Vagina (tissue), 2 donors: ENCODE results near the gene SERP2.

Experiments
- POLR2AphosphoS5 ChIP-seq, 2 donors: sonication (generic); formaldehyde crosslinking; IDR thresholded peaks; one replicate each; pipeline ENCODE4 v1.9.0; 2017; ENCODE audit warnings: antibody characterized with exemption in 2 of 2, mild to moderate bottlenecking in 2 of 2, low read depth in 1 of 2; ENCODE audit not compliant: insufficient read depth in 1 of 2
- TF ChIP-seq, protein P1 (sequence below), 3 experiments: fragments of 450-650 bp in 2 of 3; fragments of 200-600 bp in 1 of 3; sonication (generic) in 1 of 3; IDR thresholded peaks; one replicate each; pipeline ENCODE4 v1.5.1; 2017 to 2019; ENCODE audit warnings: antibody characterized with exemption in 3 of 3, mild to moderate bottlenecking in 2 of 3, moderate library complexity in 2 of 3

DNA sequence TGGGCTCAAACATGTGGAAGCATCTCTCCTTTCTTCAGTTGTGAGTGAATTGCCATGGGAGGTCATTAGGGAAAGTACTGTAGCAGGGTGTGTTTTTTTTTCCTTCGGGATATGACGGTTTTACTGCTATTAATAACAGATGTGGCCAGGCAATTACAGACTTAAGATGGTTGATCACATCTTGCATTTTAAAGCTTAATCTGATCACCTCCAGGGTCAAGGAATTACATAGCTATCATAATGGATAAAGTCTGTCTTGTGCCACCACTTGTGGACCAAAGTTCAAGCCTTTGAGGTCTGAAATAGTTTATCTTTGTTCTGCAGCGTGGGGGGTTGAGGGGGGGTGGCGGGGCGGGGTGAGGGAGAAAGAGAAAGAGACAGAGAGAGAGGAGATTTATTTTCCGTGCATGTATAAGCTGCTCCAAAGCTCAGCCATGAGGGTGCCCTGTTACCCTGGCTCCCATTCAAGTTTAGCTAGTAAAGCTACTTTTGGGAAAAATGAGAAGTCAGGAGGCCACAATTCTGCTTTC is 5.5 kb upstream of the SERP2 start:
- TF ChIP-seq, protein P1, sequence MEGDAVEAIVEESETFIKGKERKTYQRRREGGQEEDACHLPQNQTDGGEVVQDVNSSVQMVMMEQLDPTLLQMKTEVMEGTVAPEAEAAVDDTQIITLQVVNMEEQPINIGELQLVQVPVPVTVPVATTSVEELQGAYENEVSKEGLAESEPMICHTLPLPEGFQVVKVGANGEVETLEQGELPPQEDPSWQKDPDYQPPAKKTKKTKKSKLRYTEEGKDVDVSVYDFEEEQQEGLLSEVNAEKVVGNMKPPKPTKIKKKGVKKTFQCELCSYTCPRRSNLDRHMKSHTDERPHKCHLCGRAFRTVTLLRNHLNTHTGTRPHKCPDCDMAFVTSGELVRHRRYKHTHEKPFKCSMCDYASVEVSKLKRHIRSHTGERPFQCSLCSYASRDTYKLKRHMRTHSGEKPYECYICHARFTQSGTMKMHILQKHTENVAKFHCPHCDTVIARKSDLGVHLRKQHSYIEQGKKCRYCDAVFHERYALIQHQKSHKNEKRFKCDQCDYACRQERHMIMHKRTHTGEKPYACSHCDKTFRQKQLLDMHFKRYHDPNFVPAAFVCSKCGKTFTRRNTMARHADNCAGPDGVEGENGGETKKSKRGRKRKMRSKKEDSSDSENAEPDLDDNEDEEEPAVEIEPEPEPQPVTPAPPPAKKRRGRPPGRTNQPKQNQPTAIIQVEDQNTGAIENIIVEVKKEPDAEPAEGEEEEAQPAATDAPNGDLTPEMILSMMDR (IDR thresholded peaks at IDR 0.05): no peak
- no peak for TF ChIP-seq POLR2AphosphoS5 (IDR thresholded peaks at IDR 0.05; ENCODE audit: insufficient read depth in 1 of 2, low read depth in 1 of 2)
